Fibroblast of the conjunctiva (primary cell): ENCODE results near the gene PLCD4.
A peak's percentile ranks its signal among the peaks of the same experiment; 100 is the strongest.

Experiments used
- DNase-seq: peaks from one replicate; pipeline ENCODE4 v3.0.0-alpha.2; 2010; ENCODE audit warnings: low read depth

Gene PLCD4

DNA sequence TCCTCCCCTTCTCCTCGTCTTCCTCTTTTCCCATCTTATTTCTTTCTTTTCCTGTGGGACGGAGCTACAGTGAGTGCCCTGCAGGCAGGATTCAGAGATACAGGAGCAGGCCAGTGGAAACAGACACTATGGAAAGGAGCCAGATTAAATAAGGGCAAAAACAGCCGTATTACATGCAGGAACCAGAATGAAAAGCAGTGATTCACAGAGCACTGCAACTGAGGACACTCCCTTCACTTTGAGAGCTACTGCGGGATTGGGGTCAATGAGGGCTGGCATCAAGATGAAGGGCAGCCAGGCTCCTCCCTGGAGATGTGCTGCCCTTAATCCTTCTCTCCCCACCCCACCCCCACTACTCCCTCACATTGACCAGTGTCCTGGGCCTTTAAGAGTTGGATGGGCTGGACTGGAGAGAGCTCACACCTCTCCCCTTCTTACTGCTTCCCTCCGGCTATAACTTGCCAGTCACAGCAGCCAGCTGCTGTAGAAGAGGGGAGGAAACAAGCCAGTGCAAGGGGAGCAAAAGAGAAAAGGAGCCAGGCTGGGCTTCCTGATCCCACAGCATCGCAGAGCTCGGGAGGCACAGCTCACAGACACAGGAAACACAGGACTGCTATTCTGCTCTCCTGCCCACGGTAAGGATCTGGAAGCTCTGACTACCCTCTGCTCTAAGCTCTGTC, at the start of gene PLCD4:
PLCD4 (plus strand) TSS at position 464 of the 680 bp plus-strand sequence. CDS start 7,841 bp downstream, outside the sequence.
- peak; percentile 91 for DNase-seq

DNA sequence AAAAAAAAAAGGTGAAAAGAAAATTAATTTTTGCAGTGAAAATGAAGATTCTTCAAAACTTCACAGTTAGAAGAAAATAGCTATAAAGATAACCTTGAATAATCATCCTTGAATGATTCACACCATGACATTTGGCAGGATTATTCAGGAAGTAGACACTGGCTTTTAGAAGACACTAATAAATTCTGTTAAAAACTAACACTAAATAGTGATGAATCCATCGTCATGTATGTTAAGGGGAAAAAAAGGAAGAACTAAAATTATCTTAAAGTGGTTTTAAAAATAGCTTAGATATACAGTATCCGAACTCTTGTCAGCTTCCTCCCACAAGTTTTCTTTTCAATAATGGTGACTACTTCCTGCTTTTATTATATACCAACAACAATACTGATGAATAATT, 49.8 kb upstream of the PLCD4 start:
- DNase-seq = no peak

DNA sequence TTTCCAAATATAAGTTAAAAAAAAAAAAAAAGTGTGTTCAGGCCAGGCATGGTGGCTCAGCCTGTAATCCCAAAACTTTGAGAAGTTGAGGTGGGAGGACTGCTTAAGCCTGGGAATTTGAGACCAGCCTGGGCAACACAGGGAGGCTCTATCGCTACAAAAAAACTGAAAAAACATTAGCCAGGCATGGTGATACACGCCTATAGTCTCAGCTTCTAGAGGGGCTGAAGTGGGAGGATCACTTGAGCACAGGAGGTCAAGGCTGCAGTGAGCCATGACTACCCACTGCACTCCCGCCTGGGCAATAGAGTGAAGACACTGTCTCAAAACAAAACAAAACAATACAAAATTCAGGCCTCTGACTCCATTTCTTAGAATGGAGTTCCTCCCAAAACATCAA, 48.7 kb upstream of the PLCD4 start:
- DNase-seq = no peak

DNA sequence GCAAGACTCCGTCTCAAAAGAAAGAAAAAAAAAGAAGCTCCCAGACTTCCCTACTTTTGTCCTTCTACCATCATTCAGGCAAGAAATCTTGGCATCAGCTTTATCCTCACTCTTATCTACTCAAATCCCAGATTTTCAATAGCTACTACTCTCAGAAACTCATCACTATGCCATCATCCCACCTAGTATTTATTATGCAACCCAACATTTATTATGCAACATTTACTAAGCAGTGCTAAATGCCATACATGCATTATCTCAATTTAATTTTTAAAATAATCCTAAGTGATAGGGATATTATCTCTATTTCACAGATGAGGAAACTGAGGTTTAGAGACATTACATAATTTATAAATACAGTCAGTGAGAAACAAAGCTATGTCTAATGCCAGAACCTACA, 43.6 kb upstream of the PLCD4 start:
- DNase-seq = no peak

DNA sequence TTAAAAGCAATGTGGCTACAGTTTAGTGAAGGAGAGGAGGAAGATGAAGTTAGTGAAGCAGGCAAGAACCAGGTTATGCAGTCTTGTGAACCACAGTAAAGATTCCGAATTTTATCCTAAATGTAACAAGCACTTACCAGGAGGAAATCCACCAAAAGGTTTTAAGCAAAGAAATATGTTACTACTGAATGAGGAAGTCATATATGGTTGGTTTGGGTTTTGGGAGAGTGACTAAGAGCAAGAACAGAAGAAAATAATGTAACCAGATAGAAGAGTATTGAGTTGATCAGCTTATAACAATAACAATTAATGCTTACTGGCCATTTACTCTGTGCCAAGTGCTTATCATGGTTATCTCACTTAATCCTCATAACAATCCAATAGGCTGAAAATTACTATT, 41.4 kb upstream of the PLCD4 start:
- DNase-seq = no peak

DNA sequence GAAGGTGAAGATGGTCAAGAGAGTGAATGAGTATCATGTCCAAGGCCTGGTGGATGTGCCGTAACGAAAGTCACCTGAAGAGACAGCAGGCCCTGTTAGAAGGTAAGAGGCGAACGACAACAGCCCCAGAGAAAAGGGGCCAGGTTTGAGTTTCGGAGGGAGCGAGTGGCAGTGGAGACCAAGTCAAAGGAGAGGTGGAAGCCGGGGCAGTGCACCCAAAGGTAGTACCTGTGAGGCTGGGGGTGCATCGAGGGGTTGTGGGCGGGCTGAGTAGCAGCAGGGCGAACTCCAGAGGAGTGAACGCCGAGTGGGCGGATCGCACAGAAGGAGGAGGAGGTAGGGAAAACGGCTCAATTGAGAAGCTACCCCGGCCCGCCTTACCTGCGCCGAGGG, 39.9 kb upstream of the PLCD4 start:
- DNase-seq = no peak

GRCh38 chr2:218568190-218569037, 39.3 kb upstream of the PLCD4 start, which contains the start of the genes CNOT9 and USP37:
Gene CNOT9 (plus strand): TSS chr2:218568839. CDS start chr2:218568955, 116 bp downstream.
Gene USP37 (minus strand): TSS chr2:218568351. CDS start chr2:218558653, 9,698 bp downstream.
- peak; percentile 97 for DNase-seq

DNA sequence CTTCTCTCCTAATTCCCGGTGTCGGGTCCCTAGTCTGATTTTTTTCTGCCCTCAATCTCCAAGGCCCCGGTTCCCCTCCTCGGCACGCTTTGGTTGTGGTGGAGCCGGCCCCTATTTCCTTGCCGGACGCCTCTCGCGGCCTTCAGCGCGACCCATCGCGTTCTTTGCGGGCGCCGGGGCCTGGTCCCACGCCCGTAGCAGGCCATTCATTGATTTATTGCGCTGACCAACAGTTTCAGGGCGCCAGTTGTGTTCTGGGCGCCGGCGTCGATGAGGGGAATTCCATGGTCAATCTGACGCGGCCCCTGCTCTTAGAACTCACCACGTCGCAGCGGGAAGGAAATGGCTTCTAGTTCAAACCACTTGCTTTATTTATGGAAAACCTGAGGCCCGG, 38.7 kb upstream of the PLCD4 start:
- DNase-seq = no peak

GRCh38 chr2:218569661-218570500, 37.8 kb upstream of the PLCD4 start:
- no peak for DNase-seq

GRCh38 chr2:218570850-218571249, 36.8 kb upstream of the PLCD4 start:
- no peak for DNase-seq

GRCh38 chr2:218576854-218577253, 30.8 kb upstream of the PLCD4 start:
- DNase-seq = no peak

- DNase-seq = no peak
Observed at GRCh38 chr2:218577482-218578220, 30.0 kb upstream of the PLCD4 start.

DNA sequence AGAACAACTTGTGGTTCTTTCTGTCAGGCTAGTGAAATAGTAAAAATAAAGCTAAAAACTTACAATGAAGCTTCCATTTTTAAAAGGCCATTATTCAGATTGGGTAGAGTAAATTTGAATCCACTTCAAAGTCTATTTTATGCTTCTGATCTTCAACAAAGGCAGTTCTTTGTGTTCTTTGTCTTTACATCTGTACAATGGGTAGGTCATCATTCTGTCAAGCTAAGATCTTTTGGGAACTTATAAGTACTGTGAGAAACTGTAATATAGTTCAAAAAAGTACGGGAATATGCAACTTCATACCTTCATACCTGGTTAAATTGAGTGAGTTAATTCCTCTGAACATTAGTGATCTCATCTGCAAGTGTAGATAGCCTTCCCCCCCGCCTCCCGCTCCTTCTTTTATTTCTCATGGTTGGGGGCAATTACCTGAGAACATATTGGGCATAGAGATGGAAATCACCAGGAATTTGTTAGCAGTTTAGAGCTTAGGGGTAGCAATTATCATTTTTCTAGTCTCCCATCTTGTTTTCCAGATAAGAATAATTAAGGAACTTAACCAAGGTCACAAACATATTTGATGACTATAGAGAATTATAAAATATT, 29.3 kb upstream of the PLCD4 start:
- no peak for DNase-seq

DNA sequence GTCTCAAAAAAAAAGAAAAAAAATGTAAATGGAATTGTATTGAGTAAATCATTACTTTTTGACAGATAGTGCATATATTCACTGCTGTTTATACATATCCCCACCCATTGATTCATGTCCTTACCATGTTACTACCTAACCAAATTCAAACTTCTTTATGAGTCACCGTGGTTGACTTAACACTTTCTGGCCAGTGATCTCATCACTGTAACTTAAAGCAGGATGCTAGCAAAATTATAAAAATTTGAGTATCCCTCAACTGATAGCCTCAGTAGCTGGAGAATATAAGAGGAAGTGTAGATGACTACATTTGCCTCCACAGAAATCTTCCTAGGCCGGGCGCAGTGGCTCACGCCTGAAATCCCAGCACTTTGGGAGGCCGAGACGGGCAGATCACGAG, 25.6 kb upstream of the PLCD4 start:
- no peak for DNase-seq

DNA sequence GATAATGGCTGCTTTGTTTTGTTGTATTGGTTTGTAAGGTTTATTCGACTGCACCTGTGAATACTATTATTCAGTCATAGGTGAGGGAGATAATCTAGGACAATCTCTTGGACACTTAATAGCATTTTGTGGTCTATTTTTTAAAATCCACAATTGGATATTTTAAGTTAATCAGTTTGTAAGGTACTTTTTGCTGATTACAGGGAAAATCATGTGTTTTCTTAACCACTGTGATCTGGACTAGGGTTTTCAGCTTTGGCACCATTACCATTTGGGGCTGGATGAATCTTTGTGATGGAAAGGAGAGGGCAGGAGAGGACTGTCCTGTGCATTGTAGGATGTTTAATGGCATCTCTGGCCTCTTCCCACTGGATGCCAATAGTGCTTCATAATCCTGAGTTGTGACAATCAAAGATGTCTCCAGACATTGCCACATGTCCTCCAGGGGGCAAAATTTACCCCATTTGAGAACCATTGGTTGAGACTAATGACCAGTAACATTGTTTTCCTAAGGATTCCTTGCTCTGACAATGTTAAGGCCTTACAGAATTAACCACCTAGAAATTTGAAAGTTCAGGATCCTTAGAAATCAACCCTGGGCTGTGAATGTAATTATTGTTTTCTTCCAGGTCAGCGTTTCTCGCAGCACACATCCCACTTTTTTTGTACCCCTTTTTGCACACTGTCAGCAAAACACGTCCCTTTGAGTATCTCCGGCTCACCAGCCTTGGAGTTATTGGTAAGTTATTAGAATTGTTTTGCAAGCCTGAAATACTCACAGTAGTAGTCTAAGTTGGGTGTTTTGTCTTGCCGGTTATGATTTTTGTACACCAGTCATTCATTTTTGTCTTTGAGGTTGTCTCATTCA, 23.5 kb upstream of the PLCD4 start:
- DNase-seq = no peak

DNA sequence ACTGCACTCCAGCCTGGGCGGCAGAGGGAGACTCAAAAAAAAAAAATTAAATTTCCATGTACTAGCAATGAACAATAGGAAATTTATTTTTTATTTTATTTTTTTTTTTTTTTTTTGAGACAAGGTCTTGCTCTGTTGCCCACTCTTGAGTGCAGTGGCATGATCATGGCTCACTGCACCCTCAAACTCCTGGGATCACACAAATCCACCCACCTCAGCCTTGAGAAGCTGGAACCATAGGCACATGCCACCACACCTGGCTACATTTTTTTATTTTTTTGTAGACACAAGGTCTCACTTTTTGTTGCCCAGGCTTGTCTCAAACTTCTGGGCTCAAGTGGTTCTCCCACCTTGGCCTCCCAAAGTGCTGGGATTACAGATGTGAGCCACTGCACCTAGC, 22.2 kb upstream of the PLCD4 start:
- no peak for DNase-seq

DNA sequence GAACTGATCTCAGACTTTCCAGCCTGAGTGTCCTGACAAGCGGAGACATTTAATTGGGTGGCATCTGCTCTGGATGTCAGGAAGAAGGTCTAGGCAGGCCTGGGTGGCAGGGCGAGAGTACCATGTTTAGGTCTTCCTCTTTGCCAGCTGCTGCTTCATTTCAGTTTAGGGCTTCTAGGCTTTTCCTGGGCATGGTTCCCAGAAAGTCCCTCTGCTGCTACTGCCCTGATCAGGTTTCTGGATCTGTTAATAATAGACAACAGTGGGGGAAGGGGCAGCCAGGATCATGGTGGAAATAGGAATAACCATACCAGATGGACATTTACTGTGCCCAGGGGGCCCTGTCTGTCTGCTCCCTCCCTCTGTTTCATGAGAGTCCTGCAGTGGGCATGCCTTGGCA, 2.3 kb upstream of the PLCD4 start:
- DNase-seq = peak; percentile 64

DNA sequence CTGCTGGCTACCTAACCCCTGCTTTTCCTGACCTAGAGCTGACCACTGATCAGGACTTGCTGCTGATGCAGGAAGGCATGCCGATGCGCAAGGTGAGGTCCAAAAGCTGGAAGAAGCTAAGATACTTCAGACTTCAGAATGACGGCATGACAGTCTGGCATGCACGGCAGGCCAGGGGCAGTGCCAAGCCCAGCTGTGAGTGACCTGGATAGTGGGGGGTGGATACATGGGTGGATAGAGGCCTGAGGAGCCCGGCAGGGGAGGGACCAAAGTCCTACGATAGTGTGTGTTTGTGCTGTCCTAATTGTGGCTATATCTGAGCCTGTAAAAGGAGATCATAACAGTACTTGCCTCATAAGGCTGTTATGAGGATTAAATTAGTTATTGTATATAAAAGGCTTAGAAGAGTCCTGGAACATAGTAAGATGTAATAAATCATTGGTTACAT, 8.2 kb downstream of the PLCD4 start:
- DNase-seq = no peak

GRCh38 chr2:218618102-218618860, 10.6 kb downstream of the PLCD4 start:
- no peak for DNase-seq
